Measurements from ENCODE around the gene BACE2. TPM values are rescaled to one million over a fixed set of nuclear protein-coding genes. Genes with fewer than 3 reads are reported as not detected.
"Not testable (repeated sequence)": the region's sequence is repeated elsewhere in the genome, so short reads cannot be mapped to it uniquely, and the experiment has no call there.

Gene BACE2
- total and polyA plus RNA-seq, 2 experiments from 2014 or later, result 28.4 to 37.0 TPM

DNA sequence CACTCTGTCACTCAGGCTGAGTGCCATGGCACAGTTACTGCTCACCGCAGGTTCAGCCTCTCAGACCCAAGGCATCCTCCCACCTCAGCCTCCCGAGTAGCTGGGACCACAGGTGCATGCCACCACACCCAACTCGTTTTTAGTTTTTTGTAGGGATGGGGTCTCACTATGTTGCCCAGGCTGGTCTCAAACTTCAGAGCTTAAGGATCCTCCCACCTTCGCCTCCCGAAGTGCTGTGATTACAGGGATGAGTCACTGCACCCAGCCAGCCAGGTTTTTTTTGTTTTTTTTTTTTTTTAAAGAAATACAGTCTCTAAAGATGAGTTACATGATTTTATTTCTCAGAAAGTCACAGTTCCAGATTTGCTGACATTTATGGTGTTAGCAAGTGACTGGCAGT, 29.0 kb downstream of the BACE2 start:
- no peaks in the 10 kb centered on the region for H3K4me1 ChIP-seq (ENCODE audit: insufficient read depth)
- H2AFZ ChIP-seq, result no peak overlapping the region
- 66% methylated on average over 5 of the region's 5 CpGs for WGBS (ENCODE audit: low lambda C conversion rate, missing lambda C conversion rate)
- H3K4me3 ChIP-seq, result no peak overlapping the region
- no peak overlapping the region for H3K27ac ChIP-seq
- no peaks in the 10 kb centered on the region for H4K20me1 ChIP-seq (ENCODE audit: insufficient read depth, poor library complexity, severe bottlenecking)
- H3K9me3 ChIP-seq (ENCODE audit: low read depth), result no peaks in the 10 kb centered on the region
- no peaks in the 10 kb centered on the region for H3K36me3 ChIP-seq (replicated peaks; ENCODE audit: insufficient read depth, low read depth)
- no peaks in the 10 kb centered on the region for H3K9me2 ChIP-seq (replicated peaks; ENCODE audit: insufficient read depth)
- no peak overlapping the region for H3K4me2 ChIP-seq
- TF ChIP-seq EZH2 (IDR thresholded peaks at IDR 0.05; ENCODE audit: borderline replicate concordance) (no peak), EZH2phosphoT487 (IDR thresholded peaks at IDR 0.05; ENCODE audit: low read depth, severe bottlenecking, unreplicated experiment) (no peak)
- TF ChIP-seq, protein P1, sequence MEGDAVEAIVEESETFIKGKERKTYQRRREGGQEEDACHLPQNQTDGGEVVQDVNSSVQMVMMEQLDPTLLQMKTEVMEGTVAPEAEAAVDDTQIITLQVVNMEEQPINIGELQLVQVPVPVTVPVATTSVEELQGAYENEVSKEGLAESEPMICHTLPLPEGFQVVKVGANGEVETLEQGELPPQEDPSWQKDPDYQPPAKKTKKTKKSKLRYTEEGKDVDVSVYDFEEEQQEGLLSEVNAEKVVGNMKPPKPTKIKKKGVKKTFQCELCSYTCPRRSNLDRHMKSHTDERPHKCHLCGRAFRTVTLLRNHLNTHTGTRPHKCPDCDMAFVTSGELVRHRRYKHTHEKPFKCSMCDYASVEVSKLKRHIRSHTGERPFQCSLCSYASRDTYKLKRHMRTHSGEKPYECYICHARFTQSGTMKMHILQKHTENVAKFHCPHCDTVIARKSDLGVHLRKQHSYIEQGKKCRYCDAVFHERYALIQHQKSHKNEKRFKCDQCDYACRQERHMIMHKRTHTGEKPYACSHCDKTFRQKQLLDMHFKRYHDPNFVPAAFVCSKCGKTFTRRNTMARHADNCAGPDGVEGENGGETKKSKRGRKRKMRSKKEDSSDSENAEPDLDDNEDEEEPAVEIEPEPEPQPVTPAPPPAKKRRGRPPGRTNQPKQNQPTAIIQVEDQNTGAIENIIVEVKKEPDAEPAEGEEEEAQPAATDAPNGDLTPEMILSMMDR (IDR thresholded peaks at IDR 0.05; ENCODE audit: poor library complexity), result no peak
- no peaks in the 10 kb centered on the region for H3K79me2 ChIP-seq
- no peak for DNase-seq (ENCODE audit: low spot score)
- H3K27me3 ChIP-seq, result no peaks in the 10 kb centered on the region

DNA sequence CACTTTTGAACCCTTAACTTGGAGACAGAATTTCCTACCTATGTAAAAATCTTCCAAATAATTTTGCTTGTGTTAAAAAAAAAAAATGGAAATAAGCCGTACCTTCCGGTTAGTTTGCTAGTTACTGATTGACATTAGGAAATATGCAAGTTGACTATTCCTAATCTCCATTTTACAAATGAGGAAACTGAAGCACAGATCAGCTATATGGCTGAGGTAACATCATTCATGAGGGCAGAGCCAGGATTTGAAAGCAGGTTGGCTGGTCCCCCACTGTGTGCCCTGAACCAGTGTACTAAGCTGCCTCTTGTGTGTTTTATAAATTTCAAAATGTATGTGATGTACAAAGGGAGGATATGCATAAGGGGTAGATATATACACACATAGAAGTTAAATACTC, 29.6 kb downstream of the BACE2 start:
- H3K27ac ChIP-seq, result no peak overlapping the region
- H3K79me2 ChIP-seq, result no peaks in the 10 kb centered on the region
- DNase-seq (ENCODE audit: low spot score), result no peak
- H3K9me3 ChIP-seq (ENCODE audit: low read depth), result no peaks in the 10 kb centered on the region
- H3K9me2 ChIP-seq (replicated peaks; ENCODE audit: insufficient read depth), result no peaks in the 10 kb centered on the region
- H3K27me3 ChIP-seq, result no peaks in the 10 kb centered on the region
- H3K4me3 ChIP-seq, result no peak overlapping the region
- TF ChIP-seq, protein P1 (IDR thresholded peaks at IDR 0.05; ENCODE audit: poor library complexity), result no peak
- no peak for TF ChIP-seq EZH2phosphoT487 (IDR thresholded peaks at IDR 0.05; ENCODE audit: low read depth, severe bottlenecking, unreplicated experiment)
- no peak for TF ChIP-seq EZH2 (IDR thresholded peaks at IDR 0.05; ENCODE audit: borderline replicate concordance)
- H3K4me2 ChIP-seq, result no peak overlapping the region
- no peak overlapping the region for H2AFZ ChIP-seq
- no peaks in the 10 kb centered on the region for H4K20me1 ChIP-seq (ENCODE audit: insufficient read depth, poor library complexity, severe bottlenecking)
- no peaks in the 10 kb centered on the region for H3K4me1 ChIP-seq (ENCODE audit: insufficient read depth)
- 90% methylated on average over 2 of the region's 2 CpGs for WGBS (ENCODE audit: low lambda C conversion rate, missing lambda C conversion rate)
- H3K36me3 ChIP-seq (replicated peaks; ENCODE audit: insufficient read depth, low read depth), result no peaks in the 10 kb centered on the region

DNA sequence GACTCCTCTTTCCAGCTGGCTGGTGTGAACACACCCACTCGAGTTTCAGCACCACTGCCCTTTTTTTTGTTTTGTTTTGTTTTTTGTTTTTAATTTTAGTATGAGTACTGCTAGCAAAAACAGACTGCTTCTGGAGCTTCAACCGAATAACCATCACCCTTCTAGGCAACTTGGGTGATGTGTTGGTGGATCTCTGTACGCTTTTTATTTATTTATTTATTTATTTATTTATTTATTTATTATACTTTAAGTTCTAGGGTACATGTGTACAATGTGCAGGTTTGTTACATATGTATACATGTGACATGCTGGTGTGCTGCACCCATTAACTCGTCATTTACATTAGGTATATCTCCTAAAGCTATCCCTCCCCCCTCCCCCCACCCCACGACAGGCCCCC, 30.7 kb downstream of the BACE2 start:
- H3K4me3 ChIP-seq; H3K9me3 ChIP-seq (ENCODE audit: low read depth); H3K27ac ChIP-seq; H3K36me3 ChIP-seq (replicated peaks; ENCODE audit: insufficient read depth, low read depth); H3K4me2 ChIP-seq; DNase-seq (ENCODE audit: low spot score); H2AFZ ChIP-seq; H3K9me2 ChIP-seq (replicated peaks; ENCODE audit: insufficient read depth); H3K27me3 ChIP-seq; H3K4me1 ChIP-seq (ENCODE audit: insufficient read depth); H3K79me2 ChIP-seq; H4K20me1 ChIP-seq (ENCODE audit: insufficient read depth, poor library complexity, severe bottlenecking): not testable (repeated sequence)
- 78% methylated on average over 5 of the region's 5 CpGs for WGBS (ENCODE audit: low lambda C conversion rate, missing lambda C conversion rate)

DNA sequence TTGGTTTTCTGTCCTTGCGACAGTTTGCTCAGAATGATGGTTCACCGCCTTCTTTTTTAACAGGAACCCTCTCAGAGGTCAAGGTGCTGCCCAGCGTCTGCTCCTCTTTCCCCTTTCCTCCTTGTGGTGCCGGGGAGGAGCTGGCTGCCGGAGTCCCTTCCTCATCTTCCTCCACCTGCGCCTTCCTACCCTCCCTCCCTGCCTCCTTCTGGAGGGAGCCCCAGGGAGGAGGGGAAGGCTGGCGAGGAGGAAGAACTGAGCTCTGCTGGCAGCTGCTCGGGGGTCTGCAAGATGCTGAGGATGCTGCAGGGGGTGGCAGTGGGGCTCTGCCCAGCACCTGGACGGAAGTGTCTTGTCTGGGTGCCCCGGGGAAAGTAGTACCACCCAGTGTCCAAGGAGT, 31.2 kb downstream of the BACE2 start:
- TF ChIP-seq, protein P1 (IDR thresholded peaks at IDR 0.05; ENCODE audit: poor library complexity), result no peak
- no peak for TF ChIP-seq EZH2 (IDR thresholded peaks at IDR 0.05; ENCODE audit: borderline replicate concordance)
- Histone ChIP-seq H3K9me2 (replicated peaks; ENCODE audit: insufficient read depth) (no peaks in the 10 kb centered on the region), H3K79me2 (no peaks in the 10 kb centered on the region), H4K20me1 (ENCODE audit: insufficient read depth, poor library complexity, severe bottlenecking) (no peaks in the 10 kb centered on the region), H3K4me1 (ENCODE audit: insufficient read depth) (no peaks in the 10 kb centered on the region), H2AFZ (no peak overlapping the region), H3K27ac (no peak overlapping the region), H3K4me2 (no peak overlapping the region), H3K27me3 (no peaks in the 10 kb centered on the region), H3K4me3 (no peak overlapping the region), H3K9me3 (ENCODE audit: low read depth) (no peaks in the 10 kb centered on the region), H3K36me3 (replicated peaks; ENCODE audit: insufficient read depth, low read depth) (no peaks in the 10 kb centered on the region)
- no peak for DNase-seq (ENCODE audit: low spot score)
- 89% methylated on average over 10 of the region's 10 CpGs for WGBS (ENCODE audit: low lambda C conversion rate, missing lambda C conversion rate)
